Endometrial microvascular endothelial cells (primary cell): Measurements from ENCODE around the gene IQCH. TPM values are rescaled to one million over a fixed set of nuclear protein-coding genes. Genes with fewer than 3 reads are reported as not detected.

Experiments used
- total RNA-seq: library from RNA; depleted of rRNA; stranded (reverse); fragments of >200 nt; gene quantifications from one replicate; pipeline ENCODE4 v1.2.3, GENCODE V29; 2015; ENCODE audit errors: inconsistent ontology term

IQCH gene
- total RNA-seq, 1 donor from 2014 or later: 0.37 TPM

Other genes starting within 250 kb of the IQCH start
- 79.0 TPM for gene SMAD3, start 189.2 kb upstream of the IQCH start, total RNA-seq
- 55.2 TPM for gene AAGAB, start 125 bp upstream of the IQCH start, total RNA-seq